DOHH2 (cell line): Measurements from ENCODE around the gene UBE4A.

Source experiments
- EZH2phosphoT487 ChIP-seq: fragments of 200-600 bp; sonication (generic); IDR thresholded peaks from 2 replicates; pipeline ENCODE4 v1.6.1; 2017; ENCODE audit warnings: borderline replicate concordance, mild to moderate bottlenecking, antibody characterized with exemption, low read length, moderate library complexity, mixed read lengths
- TF ChIP-seq, protein P1 (sequence below): fragments of 200-600 bp; sonication (generic); IDR thresholded peaks from one replicate; pipeline ENCODE4 v1.5.1; 2014; ENCODE audit warnings: antibody characterized with exemption, mild to moderate bottlenecking, low read depth, low read length; ENCODE audit not compliant: poor library complexity, severe bottlenecking

DNA sequence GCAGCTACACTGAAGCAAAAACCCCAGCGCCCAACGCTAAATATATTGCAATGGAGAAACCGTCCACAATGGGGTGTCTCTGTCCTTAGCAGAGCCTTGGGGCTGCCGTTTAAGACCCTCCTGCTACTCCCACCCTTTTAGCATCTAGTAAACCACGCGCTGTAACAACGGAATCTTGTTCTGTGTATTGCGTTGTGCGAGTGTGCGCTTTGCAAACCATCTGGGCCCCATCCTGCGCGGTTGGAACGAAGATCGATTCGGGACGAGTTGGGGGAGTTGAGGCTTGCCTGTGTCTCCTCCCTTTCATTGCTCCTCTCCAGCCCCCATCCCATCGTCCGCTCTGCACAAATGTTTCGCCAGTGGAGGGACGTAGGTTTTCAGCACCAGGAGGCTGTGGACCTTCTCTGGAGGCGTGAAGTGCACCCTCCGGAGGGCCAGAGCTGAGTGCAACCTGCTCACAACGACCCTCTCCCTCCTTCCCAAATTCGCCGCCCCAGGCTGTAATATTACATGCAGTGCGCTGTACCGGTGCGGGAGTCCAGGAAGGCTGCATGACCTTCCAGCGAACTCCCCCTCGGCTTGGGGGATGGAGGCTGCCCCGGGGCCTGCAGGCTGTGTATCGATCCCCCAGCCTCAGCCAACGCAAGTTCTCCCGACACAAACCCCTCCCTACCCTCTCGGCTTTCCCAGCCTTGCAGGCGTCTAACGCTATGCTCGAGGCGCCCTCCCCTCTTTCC, 75.3 kb downstream of the UBE4A start:
- no peak for TF ChIP-seq EZH2phosphoT487
- TF ChIP-seq, protein P1, sequence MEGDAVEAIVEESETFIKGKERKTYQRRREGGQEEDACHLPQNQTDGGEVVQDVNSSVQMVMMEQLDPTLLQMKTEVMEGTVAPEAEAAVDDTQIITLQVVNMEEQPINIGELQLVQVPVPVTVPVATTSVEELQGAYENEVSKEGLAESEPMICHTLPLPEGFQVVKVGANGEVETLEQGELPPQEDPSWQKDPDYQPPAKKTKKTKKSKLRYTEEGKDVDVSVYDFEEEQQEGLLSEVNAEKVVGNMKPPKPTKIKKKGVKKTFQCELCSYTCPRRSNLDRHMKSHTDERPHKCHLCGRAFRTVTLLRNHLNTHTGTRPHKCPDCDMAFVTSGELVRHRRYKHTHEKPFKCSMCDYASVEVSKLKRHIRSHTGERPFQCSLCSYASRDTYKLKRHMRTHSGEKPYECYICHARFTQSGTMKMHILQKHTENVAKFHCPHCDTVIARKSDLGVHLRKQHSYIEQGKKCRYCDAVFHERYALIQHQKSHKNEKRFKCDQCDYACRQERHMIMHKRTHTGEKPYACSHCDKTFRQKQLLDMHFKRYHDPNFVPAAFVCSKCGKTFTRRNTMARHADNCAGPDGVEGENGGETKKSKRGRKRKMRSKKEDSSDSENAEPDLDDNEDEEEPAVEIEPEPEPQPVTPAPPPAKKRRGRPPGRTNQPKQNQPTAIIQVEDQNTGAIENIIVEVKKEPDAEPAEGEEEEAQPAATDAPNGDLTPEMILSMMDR = peak; percentile 27
